Fibroblast of mammary gland (primary cell): ENCODE data around the gene NMNAT2.

ENCODE experiments used
- DNase-seq: peaks from one replicate; pipeline ENCODE4 v3.0.0-alpha.2; 2010; ENCODE audit warnings: low read depth
- H3K4me3 ChIP-seq: 2 replicates; pipeline ENCODE4 v1.5.1; 2011; ENCODE audit warnings: low read depth, mild to moderate bottlenecking, low read length, moderate library complexity; ENCODE audit not compliant: control insufficient read depth
- TF ChIP-seq, protein P1 (sequence below): conservative IDR thresholded peaks from 2 replicates; pipeline ENCODE4 v1.5.1; 2011; ENCODE audit warnings: low read depth, low read length, inconsistent platforms; ENCODE audit not compliant: control insufficient read depth, insufficient read depth

The NMNAT2 gene

DNA sequence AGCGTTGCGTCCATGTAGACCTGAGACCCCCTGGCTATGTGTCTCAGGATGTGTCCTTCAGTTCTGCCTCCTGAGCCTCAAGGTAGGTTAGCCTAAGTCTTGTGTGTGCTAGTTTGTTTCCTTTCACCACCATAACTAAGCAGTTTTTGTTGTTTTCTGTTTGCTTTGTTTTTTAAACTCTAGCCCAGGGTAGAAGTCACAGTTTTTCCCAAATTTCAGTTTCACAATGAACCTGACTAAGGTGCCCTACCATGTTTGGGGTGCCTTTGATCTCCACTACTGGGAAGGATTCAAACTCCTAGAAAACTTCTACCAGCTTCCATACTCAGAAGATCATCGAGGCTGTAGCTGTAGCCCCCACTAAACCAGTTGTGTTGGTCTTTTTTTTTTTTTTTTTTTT is 39.3 kb upstream of the NMNAT2 start:
- TF ChIP-seq, protein P1, sequence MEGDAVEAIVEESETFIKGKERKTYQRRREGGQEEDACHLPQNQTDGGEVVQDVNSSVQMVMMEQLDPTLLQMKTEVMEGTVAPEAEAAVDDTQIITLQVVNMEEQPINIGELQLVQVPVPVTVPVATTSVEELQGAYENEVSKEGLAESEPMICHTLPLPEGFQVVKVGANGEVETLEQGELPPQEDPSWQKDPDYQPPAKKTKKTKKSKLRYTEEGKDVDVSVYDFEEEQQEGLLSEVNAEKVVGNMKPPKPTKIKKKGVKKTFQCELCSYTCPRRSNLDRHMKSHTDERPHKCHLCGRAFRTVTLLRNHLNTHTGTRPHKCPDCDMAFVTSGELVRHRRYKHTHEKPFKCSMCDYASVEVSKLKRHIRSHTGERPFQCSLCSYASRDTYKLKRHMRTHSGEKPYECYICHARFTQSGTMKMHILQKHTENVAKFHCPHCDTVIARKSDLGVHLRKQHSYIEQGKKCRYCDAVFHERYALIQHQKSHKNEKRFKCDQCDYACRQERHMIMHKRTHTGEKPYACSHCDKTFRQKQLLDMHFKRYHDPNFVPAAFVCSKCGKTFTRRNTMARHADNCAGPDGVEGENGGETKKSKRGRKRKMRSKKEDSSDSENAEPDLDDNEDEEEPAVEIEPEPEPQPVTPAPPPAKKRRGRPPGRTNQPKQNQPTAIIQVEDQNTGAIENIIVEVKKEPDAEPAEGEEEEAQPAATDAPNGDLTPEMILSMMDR: no peak

GRCh38 chr1:183456826-183457225 is 38.6 kb upstream of the NMNAT2 start:
- no peak for DNase-seq
- H3K4me3 ChIP-seq: no peak overlapping the region
- TF ChIP-seq, protein P1: no peak

More for the DNA sequence above, 39.3 kb upstream of the NMNAT2 start:
- no peak for DNase-seq
- H3K4me3 ChIP-seq: no peak overlapping the region

- DNase-seq: peak; percentile 2
- TF ChIP-seq, protein P1: no peak
- no peak overlapping the region for H3K4me3 ChIP-seq
Observed at GRCh38 chr1:183454377-183454776, 36.2 kb upstream of the NMNAT2 start.

DNA sequence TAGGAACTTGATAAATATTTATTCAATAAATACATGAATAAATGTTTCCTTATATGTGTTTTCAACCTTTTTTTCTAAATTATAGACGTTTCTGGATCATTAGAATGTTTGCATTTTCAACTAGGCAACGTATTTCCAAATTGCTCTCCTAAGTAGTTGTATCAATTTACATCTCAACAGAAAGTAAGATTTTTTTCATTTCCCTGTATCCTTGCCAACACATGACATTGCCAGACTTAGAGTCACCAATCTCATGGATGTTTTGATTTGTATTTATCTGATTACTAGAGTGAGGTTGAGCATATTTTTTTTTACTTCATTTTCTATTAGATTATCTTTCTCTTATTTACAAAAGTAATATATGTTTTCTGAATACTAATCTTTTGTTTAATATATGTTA is 31.9 kb upstream of the NMNAT2 start:
- DNase-seq: peak; percentile 2
- no peak overlapping the region for H3K4me3 ChIP-seq
- TF ChIP-seq, protein P1: no peak

DNA sequence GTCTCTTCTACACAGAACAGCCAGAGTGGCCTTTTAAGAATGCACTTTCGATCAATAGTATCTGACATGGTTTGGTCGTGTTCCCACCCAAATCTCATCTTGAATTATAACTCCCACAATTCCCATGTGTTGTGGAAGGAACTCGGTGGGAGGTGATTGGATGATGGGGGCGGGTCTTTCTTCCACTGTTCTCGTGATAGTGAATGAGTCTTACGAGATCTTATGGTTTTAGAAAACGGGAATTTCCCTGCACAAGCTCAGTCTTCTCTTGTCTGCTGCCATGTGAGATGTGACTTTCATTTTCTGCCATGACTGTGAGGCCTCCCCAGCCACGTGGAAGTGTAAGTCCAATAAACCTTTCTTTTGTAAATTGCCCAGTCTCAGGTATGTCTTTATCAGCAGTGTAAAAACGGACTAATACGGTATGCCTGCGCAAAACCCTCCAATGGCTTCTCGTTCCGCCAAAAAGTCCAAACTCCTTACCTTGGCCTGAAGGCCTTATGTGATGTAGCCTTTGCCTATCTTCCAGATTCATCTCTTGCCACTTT is 31.1 kb upstream of the NMNAT2 start:
- H3K4me3 ChIP-seq: no peak overlapping the region
- TF ChIP-seq, protein P1: no peak
- DNase-seq: no peak

DNA sequence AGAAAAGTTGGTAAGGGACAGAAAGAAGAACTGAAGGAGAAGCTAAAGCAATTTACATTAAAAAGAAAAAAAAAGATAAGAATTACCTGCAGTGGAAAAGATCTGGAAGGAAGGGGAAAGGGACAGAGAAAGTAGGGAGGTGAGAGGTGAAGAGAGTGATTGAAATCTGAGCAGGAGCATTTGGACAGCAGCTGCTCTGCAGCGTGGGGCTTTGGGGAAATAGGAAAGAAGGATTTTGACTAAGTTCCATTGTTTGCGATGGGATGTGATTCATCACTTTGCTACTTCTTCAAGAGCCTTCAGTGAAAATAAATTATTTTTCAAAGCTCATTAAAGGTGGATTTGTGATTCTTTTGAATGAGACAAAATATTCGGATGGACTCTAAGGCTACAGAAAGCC is 26.1 kb upstream of the NMNAT2 start:
- DNase-seq: peak; percentile 37
- no peak overlapping the region for H3K4me3 ChIP-seq
- TF ChIP-seq, protein P1: no peak

DNA sequence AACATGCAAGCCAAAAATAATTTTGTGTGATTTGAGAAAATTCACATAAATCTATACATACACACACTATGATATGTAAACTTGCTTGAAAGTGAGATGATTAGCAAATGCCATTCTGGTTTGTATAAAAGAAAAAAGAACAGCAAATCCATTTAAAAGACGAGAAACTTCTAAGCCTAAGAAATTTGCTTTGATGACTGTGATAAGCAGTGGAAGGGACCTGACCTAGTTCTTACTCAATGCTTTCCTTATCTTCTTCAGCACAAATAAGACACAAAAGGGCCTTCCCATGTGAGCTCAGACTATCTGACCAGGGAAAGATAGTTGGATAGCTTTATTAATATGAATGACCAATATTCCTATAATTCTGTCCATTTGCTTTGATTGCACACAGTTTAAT is 25.3 kb upstream of the NMNAT2 start:
- H3K4me3 ChIP-seq: no peak overlapping the region
- DNase-seq: no peak
- TF ChIP-seq, protein P1: no peak
